Measurements from ENCODE around the gene TUBB3. TPM values are rescaled to one million over a fixed set of nuclear protein-coding genes. Genes with fewer than 3 reads are reported as not detected.

The TUBB3 gene
- polyA plus RNA-seq, 4 donors, result 0.89 to 42.0 (median 4.6) TPM

GRCh38 chr16:89887243-89887642 lies 35.9 kb upstream of the TUBB3 start:
- no peak overlapping the region for H3K4me3 ChIP-seq (ENCODE audit: low read depth in 1 of 3, low read length in 3 of 3)
- H3K27ac ChIP-seq (ENCODE audit: low read depth in 1 of 3, low read length in 2 of 3), result no peak overlapping the region
- H3K4me1 ChIP-seq (ENCODE audit: control insufficient read depth in 3 of 3, insufficient read depth in 2 of 3, low read depth in 1 of 3, low read length in 2 of 3), result no peaks in the 10 kb centered on the region
- 97 to 98% (median 98%) methylated on average over 14 of the region's 14 CpGs for WGBS, 3 donors
- H3K27me3 ChIP-seq (ENCODE audit: control insufficient read depth in 3 of 3, insufficient read depth in 3 of 3, low read length in 3 of 3), result no peaks in the 10 kb centered on the region
- DNase-seq (no peak), FAIRE-seq (no peak)
- no peaks in the 10 kb centered on the region for H3K9me3 ChIP-seq (ENCODE audit: control insufficient read depth in 2 of 2, insufficient read depth in 1 of 2, low read depth in 1 of 2, low read length in 1 of 2)
- peaks cover 14 to 93% (median 29%) of the 10 kb centered on the region in 3 donors for H3K36me3 ChIP-seq (ENCODE audit: control insufficient read depth in 3 of 3, insufficient read depth in 2 of 3, low read depth in 1 of 3, low read length in 3 of 3)

- no peak for FAIRE-seq
- WGBS, 3 donors, result 71 to 90% (median 78%) methylated on average over 9 of the region's 9 CpGs
Observed at GRCh38 chr16:89890200-89890599, 32.9 kb upstream of the TUBB3 start.

GRCh38 chr16:89890886-89891657 lies 32.1 kb upstream of the TUBB3 start:
- peaks cover 8 to 92% (median 31%) of the 10 kb centered on the region in 3 donors for H3K36me3 ChIP-seq (ENCODE audit: control insufficient read depth in 3 of 3, insufficient read depth in 2 of 3, low read depth in 1 of 3, low read length in 3 of 3)
- FAIRE-seq, result no peak
- H3K4me1 ChIP-seq (ENCODE audit: control insufficient read depth in 3 of 3, insufficient read depth in 2 of 3, low read depth in 1 of 3, low read length in 2 of 3), result no peaks in the 10 kb centered on the region
- no peaks in the 10 kb centered on the region for H3K9me3 ChIP-seq (ENCODE audit: control insufficient read depth in 2 of 2, insufficient read depth in 1 of 2, low read depth in 1 of 2, low read length in 1 of 2)
- 91 to 92% (median 91%) methylated on average over 13 to 16 of the region's 16 CpGs for WGBS, 3 donors
- no peak overlapping the region for H3K4me3 ChIP-seq (ENCODE audit: low read depth in 1 of 3, low read length in 3 of 3)
- no peak for DNase-seq
- H3K27ac ChIP-seq (ENCODE audit: low read depth in 1 of 3, low read length in 2 of 3), result no peak overlapping the region
- H3K27me3 ChIP-seq (ENCODE audit: control insufficient read depth in 3 of 3, insufficient read depth in 3 of 3, low read length in 3 of 3), result no peaks in the 10 kb centered on the region

More at GRCh38 chr16:89890200-89890599, 32.9 kb upstream of the TUBB3 start:
- Histone ChIP-seq H3K27ac (ENCODE audit: low read depth in 1 of 3, low read length in 2 of 3) (no peak overlapping the region), H3K36me3 (ENCODE audit: control insufficient read depth in 3 of 3, insufficient read depth in 2 of 3, low read depth in 1 of 3, low read length in 3 of 3) (peaks cover 11 to 91% (median 26%) of the 10 kb centered on the region in 3 donors), H3K4me1 (ENCODE audit: control insufficient read depth in 3 of 3, insufficient read depth in 2 of 3, low read depth in 1 of 3, low read length in 2 of 3) (no peaks in the 10 kb centered on the region), H3K9me3 (ENCODE audit: control insufficient read depth in 2 of 2, insufficient read depth in 1 of 2, low read depth in 1 of 2, low read length in 1 of 2) (no peaks in the 10 kb centered on the region), H3K4me3 (ENCODE audit: low read depth in 1 of 3, low read length in 3 of 3) (no peak overlapping the region), H3K27me3 (ENCODE audit: control insufficient read depth in 3 of 3, insufficient read depth in 3 of 3, low read length in 3 of 3) (no peaks in the 10 kb centered on the region)
- no peak for DNase-seq

GRCh38 chr16:89892055-89892630 lies 31.0 kb upstream of the TUBB3 start:
- no peak for FAIRE-seq
- Histone ChIP-seq H3K36me3 (ENCODE audit: control insufficient read depth in 3 of 3, insufficient read depth in 2 of 3, low read depth in 1 of 3, low read length in 3 of 3) (peaks cover 6 to 93% (median 34%) of the 10 kb centered on the region in 3 donors), H3K4me1 (ENCODE audit: control insufficient read depth in 3 of 3, insufficient read depth in 2 of 3, low read depth in 1 of 3, low read length in 2 of 3) (no peaks in the 10 kb centered on the region), H3K27ac (ENCODE audit: low read depth in 1 of 3, low read length in 2 of 3) (no peak overlapping the region), H3K27me3 (ENCODE audit: control insufficient read depth in 3 of 3, insufficient read depth in 3 of 3, low read length in 3 of 3) (no peaks in the 10 kb centered on the region), H3K9me3 (ENCODE audit: control insufficient read depth in 2 of 2, insufficient read depth in 1 of 2, low read depth in 1 of 2, low read length in 1 of 2) (no peaks in the 10 kb centered on the region), H3K4me3 (ENCODE audit: low read depth in 1 of 3, low read length in 3 of 3) (no peak overlapping the region)
- WGBS, 3 donors, result 94 to 97% (median 95%) methylated on average over 17 to 18 of the region's 18 CpGs
- DNase-seq, result no peak

- H3K27me3 ChIP-seq (ENCODE audit: control insufficient read depth in 3 of 3, insufficient read depth in 3 of 3, low read length in 3 of 3), result no peaks in the 10 kb centered on the region
- no peak for DNase-seq
- H3K27ac ChIP-seq (ENCODE audit: low read depth in 1 of 3, low read length in 2 of 3), result no peak overlapping the region
- 95 to 98% (median 97%) methylated on average over 9 of the region's 9 CpGs for WGBS, 3 donors
- H3K4me1 ChIP-seq (ENCODE audit: control insufficient read depth in 3 of 3, insufficient read depth in 2 of 3, low read depth in 1 of 3, low read length in 2 of 3), result no peaks in the 10 kb centered on the region
- H3K4me3 ChIP-seq (ENCODE audit: low read depth in 1 of 3, low read length in 3 of 3), result no peak overlapping the region
- no peak for FAIRE-seq
- H3K9me3 ChIP-seq (ENCODE audit: control insufficient read depth in 2 of 2, insufficient read depth in 1 of 2, low read depth in 1 of 2, low read length in 1 of 2), result no peaks in the 10 kb centered on the region
- H3K36me3 ChIP-seq (ENCODE audit: control insufficient read depth in 3 of 3, insufficient read depth in 2 of 3, low read depth in 1 of 3, low read length in 3 of 3), result peaks cover 2 to 93% (median 32%) of the 10 kb centered on the region in 3 donors
Observed at GRCh38 chr16:89892635-89893034, 30.5 kb upstream of the TUBB3 start.

- no peak overlapping the region for H3K4me3 ChIP-seq (ENCODE audit: low read depth in 1 of 3, low read length in 3 of 3)
- H3K27ac ChIP-seq (ENCODE audit: low read depth in 1 of 3, low read length in 2 of 3), result no peak overlapping the region
- H3K27me3 ChIP-seq (ENCODE audit: control insufficient read depth in 3 of 3, insufficient read depth in 3 of 3, low read length in 3 of 3), result no peaks in the 10 kb centered on the region
- H3K36me3 ChIP-seq (ENCODE audit: control insufficient read depth in 3 of 3, insufficient read depth in 2 of 3, low read depth in 1 of 3, low read length in 3 of 3), result peaks cover 6 to 94% (median 30%) of the 10 kb centered on the region in 3 donors
- no peaks in the 10 kb centered on the region for H3K9me3 ChIP-seq (ENCODE audit: control insufficient read depth in 2 of 2, insufficient read depth in 1 of 2, low read depth in 1 of 2, low read length in 1 of 2)
- 95 to 96% (median 95%) methylated on average over 43 to 45 of the region's 45 CpGs for WGBS, 3 donors
- no peak for FAIRE-seq
- no peak for DNase-seq
- H3K4me1 ChIP-seq (ENCODE audit: control insufficient read depth in 3 of 3, insufficient read depth in 2 of 3, low read depth in 1 of 3, low read length in 2 of 3), result no peaks in the 10 kb centered on the region
Observed at GRCh38 chr16:89893642-89894548, 29.2 kb upstream of the TUBB3 start.

- H3K9me3 ChIP-seq (ENCODE audit: control insufficient read depth in 2 of 2, insufficient read depth in 1 of 2, low read depth in 1 of 2, low read length in 1 of 2), result no peaks in the 10 kb centered on the region
- H3K27me3 ChIP-seq (ENCODE audit: control insufficient read depth in 3 of 3, insufficient read depth in 3 of 3, low read length in 3 of 3), result no peaks in the 10 kb centered on the region
- no peaks in the 10 kb centered on the region for H3K4me1 ChIP-seq (ENCODE audit: control insufficient read depth in 3 of 3, insufficient read depth in 2 of 3, low read depth in 1 of 3, low read length in 2 of 3)
- no peak overlapping the region for H3K27ac ChIP-seq (ENCODE audit: low read depth in 1 of 3, low read length in 2 of 3)
- peaks cover 12 to 97% (median 42%) of the 10 kb centered on the region in 3 donors for H3K36me3 ChIP-seq (ENCODE audit: control insufficient read depth in 3 of 3, insufficient read depth in 2 of 3, low read depth in 1 of 3, low read length in 3 of 3)
- H3K4me3 ChIP-seq (ENCODE audit: low read depth in 1 of 3, low read length in 3 of 3), result no peak overlapping the region
- DNase-seq (no peak), FAIRE-seq (no peak)
- WGBS, 3 donors, result 92 to 95% (median 94%) methylated on average over 25 to 26 of the region's 26 CpGs
Observed at GRCh38 chr16:89895482-89896250, 27.5 kb upstream of the TUBB3 start.

All from small intestine (tissue), 7 donors.